K562 (cell line): ENCODE measurements around the gene MB21D2. TPM values are rescaled to one million over a fixed set of nuclear protein-coding genes. Genes with fewer than 3 reads are reported as not detected.

Experiments
- BCOR ChIP-seq: fragments of 450-650 bp; IDR thresholded peaks from 2 replicates; pipeline ENCODE4 v1.6.1; 2016
- DPF2 ChIP-seq: fragments of 450-650 bp; IDR thresholded peaks from 2 replicates; pipeline ENCODE4 v1.6.1; 2016
- JUND ChIP-seq, 2 experiments: IDR thresholded peaks; 2 replicates in 1 of 2; 3 replicates in 1 of 2; pipeline ENCODE4 v1.6.1; 2011; ENCODE audit warnings: borderline replicate concordance in 2 of 2, low read depth in 2 of 2, low read length in 2 of 2, improper control_type of control experiment in 1 of 2, missing biosample characterization in 1 of 2, missing genetic modification characterization in 1 of 2, missing genetic modification reagents in 1 of 2
- NELFE ChIP-seq: IDR thresholded peaks from 2 replicates; pipeline ENCODE4 v1.6.1; 2011; ENCODE audit warnings: mild to moderate bottlenecking; ENCODE audit not compliant: insufficient read depth, insufficient read length
- NR2F6 ChIP-seq: fragments of 450-650 bp; formaldehyde crosslinking; IDR thresholded peaks from 2 replicates; pipeline ENCODE4 v1.4.0; 2020; ENCODE audit warnings: mild to moderate bottlenecking
- PCBP2 ChIP-seq: fragments of 200-400 bp; formaldehyde crosslinking; IDR thresholded peaks from 2 replicates; pipeline ENCODE4 v1.6.1; 2018; ENCODE audit warnings: low read length, low read depth, mild to moderate bottlenecking, moderate library complexity; ENCODE audit not compliant: poor library complexity, severe bottlenecking
- PTRF ChIP-seq: fragments of 450-650 bp; IDR thresholded peaks from 2 replicates; pipeline ENCODE4 v1.6.1; 2016; ENCODE audit warnings: mild to moderate bottlenecking, missing genetic modification characterization, missing compliant biosample characterization
- TFAM ChIP-seq: fragments of 250-450 bp; sonication (Bioruptor Pico); conservative IDR thresholded peaks from 2 replicates; pipeline ENCODE4 v1.5.0; 2021; ENCODE audit warnings: mild to moderate bottlenecking, moderate library complexity
- polyA plus RNA-seq, 8 experiments: library from polyadenylated mRNA; depleted of rRNA in 4 of 8; stranded (reverse) in 5 of 8; unstranded in 3 of 8; fragments of >200 nt; fragmentation: Nextera tagmentation in 2 of 8; fragmentation: Illumina TruSeq in 1 of 8; extraction: Ambion mirVana in 2 of 8; extraction: Trizol in 1 of 8; gene quantifications; 2 replicates each; pipeline versions ENCODE4 v1.2.1 to v1.2.3, GENCODE V29; 2011 to 2014; ENCODE audit warnings: inconsistent platforms in 1 of 8, missing spikeins in 1 of 8
- total RNA-seq, 7 experiments: library from RNA; depleted of rRNA in 6 of 7; stranded (reverse); fragments of >200 nt in 6 of 7; fragmentation: Illumina TruSeq in 2 of 7; extraction: Trizol in 2 of 7; gene quantifications; 2 replicates each; pipeline versions ENCODE4 v1.2.1 to v1.2.3, GENCODE V29; 2011 to 2021; ENCODE audit warnings: low replicate concordance in 1 of 7
- TF ChIP-seq, protein P1 (sequence below), 2 experiments: fragments of 450-650 bp; formaldehyde crosslinking in 1 of 2; IDR thresholded peaks; 2 replicates each; pipeline versions ENCODE4 v1.4.0 to v1.6.1; 2014 to 2020; ENCODE audit warnings: mild to moderate bottlenecking in 2 of 2, borderline replicate concordance in 1 of 2, low read depth in 1 of 2

MB21D2 gene
- total and polyA plus RNA-seq, 9 of the 15 experiments (the other 6 are each of a cell fraction or from before 2014, with no cell fraction given): 0.01 TPM; not detected in 8

DNA sequence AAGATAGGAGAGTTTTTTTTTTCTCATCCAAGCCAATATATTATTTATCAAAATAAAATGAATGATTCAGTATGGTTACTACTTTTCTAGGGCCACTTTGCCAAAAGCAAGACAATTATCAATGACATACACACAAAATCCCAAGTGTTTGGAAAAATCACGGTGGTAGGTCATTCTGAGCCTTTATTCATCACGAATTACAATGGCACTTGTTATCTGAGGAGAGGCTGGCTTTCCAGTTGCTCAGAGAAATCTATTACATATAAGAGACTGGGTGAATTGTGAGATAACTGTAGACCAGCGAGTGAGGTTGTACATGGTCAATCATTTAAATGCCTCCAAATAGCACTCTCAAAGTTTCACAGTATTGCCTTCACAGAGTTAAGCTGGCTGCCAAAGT lies 169.9 kb downstream of the MB21D2 start (continued):
- TF ChIP-seq PTRF (no peak), JUND (IDR thresholded peaks at IDR 0.05; ENCODE audit: borderline replicate concordance, low read depth, low read length) (no peak), JUND (tag; IDR thresholded peaks at IDR 0.05; ENCODE audit: borderline replicate concordance, low read depth, low read length) (no peak), TFAM (CRISPR knock-in tag) (no peak), BCOR (no peak), PCBP2 (no peak), NELFE (no peak), NR2F6 (CRISPR knock-in tag) (no peak), DPF2 (no peak)
- TF ChIP-seq, protein P1, sequence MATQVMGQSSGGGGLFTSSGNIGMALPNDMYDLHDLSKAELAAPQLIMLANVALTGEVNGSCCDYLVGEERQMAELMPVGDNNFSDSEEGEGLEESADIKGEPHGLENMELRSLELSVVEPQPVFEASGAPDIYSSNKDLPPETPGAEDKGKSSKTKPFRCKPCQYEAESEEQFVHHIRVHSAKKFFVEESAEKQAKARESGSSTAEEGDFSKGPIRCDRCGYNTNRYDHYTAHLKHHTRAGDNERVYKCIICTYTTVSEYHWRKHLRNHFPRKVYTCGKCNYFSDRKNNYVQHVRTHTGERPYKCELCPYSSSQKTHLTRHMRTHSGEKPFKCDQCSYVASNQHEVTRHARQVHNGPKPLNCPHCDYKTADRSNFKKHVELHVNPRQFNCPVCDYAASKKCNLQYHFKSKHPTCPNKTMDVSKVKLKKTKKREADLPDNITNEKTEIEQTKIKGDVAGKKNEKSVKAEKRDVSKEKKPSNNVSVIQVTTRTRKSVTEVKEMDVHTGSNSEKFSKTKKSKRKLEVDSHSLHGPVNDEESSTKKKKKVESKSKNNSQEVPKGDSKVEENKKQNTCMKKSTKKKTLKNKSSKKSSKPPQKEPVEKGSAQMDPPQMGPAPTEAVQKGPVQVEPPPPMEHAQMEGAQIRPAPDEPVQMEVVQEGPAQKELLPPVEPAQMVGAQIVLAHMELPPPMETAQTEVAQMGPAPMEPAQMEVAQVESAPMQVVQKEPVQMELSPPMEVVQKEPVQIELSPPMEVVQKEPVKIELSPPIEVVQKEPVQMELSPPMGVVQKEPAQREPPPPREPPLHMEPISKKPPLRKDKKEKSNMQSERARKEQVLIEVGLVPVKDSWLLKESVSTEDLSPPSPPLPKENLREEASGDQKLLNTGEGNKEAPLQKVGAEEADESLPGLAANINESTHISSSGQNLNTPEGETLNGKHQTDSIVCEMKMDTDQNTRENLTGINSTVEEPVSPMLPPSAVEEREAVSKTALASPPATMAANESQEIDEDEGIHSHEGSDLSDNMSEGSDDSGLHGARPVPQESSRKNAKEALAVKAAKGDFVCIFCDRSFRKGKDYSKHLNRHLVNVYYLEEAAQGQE (IDR thresholded peaks at IDR 0.05; ENCODE audit: borderline replicate concordance): no peak
- TF ChIP-seq, protein P1 (CRISPR knock-in tag; IDR thresholded peaks at IDR 0.05; ENCODE audit: low read depth): no peak
- TF ChIP-seq, all 486 proteins: peak for 0
